ENCODE measurements around the gene GCK.

Gene GCK

GRCh38 chr7:44107961-44108767 is 81.1 kb downstream of the GCK start:
- H3K4me3 ChIP-seq (ENCODE audit: low read depth, low read length): no peak overlapping the region
- no peak for TF ChIP-seq CTCF (IDR thresholded peaks at IDR 0.05; ENCODE audit: low read depth, low read length, missing control alignments)
- DNase-seq (ENCODE audit: low read depth): no peak

GRCh38 chr7:44107116-44107960 is 81.9 kb downstream of the GCK start:
- TF ChIP-seq CTCF (IDR thresholded peaks at IDR 0.05; ENCODE audit: low read depth, low read length, missing control alignments): no peak
- no peak for DNase-seq (ENCODE audit: low read depth)
- H3K4me3 ChIP-seq (ENCODE audit: low read depth, low read length): no peak overlapping the region

GRCh38 chr7:44106311-44107065 is 82.8 kb downstream of the GCK start:
- H3K4me3 ChIP-seq (ENCODE audit: low read depth, low read length): no peak overlapping the region
- DNase-seq (ENCODE audit: low read depth): no peak
- no peak for TF ChIP-seq CTCF (IDR thresholded peaks at IDR 0.05; ENCODE audit: low read depth, low read length, missing control alignments)

GRCh38 chr7:44105832-44106231 is 83.4 kb downstream of the GCK start:
- no peak overlapping the region for H3K4me3 ChIP-seq (ENCODE audit: low read depth, low read length)
- no peak for DNase-seq (ENCODE audit: low read depth)
- no peak for TF ChIP-seq CTCF (IDR thresholded peaks at IDR 0.05; ENCODE audit: low read depth, low read length, missing control alignments)

- DNase-seq (ENCODE audit: low read depth): no peak
- no peak for TF ChIP-seq CTCF (IDR thresholded peaks at IDR 0.05; ENCODE audit: low read depth, low read length, missing control alignments)
- H3K4me3 ChIP-seq (ENCODE audit: low read depth, low read length): no peak overlapping the region
These were observed 84.1 kb downstream of the GCK start for GRCh38 chr7:44104860-44105771.

Data from GM12864 (cell line).